ENCODE results near the gene FBXO31.

- no peak for TF ChIP-seq SUZ12 (IDR thresholded peaks at IDR 0.05; ENCODE audit: extremely low read depth, insufficient read depth, insufficient read length)
- TF ChIP-seq YY1 (IDR thresholded peaks at IDR 0.05; ENCODE audit: insufficient read depth, insufficient read length) = no peak
- TF ChIP-seq ZNF274 (IDR thresholded peaks at IDR 0.05; ENCODE audit: low read depth, low read length) = no peak
These were observed 105.1 kb downstream of the FBXO31 start for GRCh38 chr16:87278191-87279093.
